HG03060 (cell line): ENCODE results near the gene SERP1.

Experiments
- ATAC-seq: cut with Tn5 transposase; IDR thresholded peaks from one replicate; pipeline ENCODE4 v1.9.1; 2021; ENCODE audit warnings: low read depth, moderate number of reproducible peaks; ENCODE audit not compliant: unreplicated experiment

The SERP1 gene

GRCh38 chr3:150546226-150547044 is at the start of gene SERP1, which contains the start of gene EIF2A:
Gene SERP1, minus strand, starts transcription at chr3:150546496. Its CDS starts 361 bp downstream, at chr3:150546135.
Gene EIF2A, plus strand, starts transcription at chr3:150546787. Its CDS starts 16 bp downstream, at chr3:150546803.
- ATAC-seq: peak; percentile 78

DNA sequence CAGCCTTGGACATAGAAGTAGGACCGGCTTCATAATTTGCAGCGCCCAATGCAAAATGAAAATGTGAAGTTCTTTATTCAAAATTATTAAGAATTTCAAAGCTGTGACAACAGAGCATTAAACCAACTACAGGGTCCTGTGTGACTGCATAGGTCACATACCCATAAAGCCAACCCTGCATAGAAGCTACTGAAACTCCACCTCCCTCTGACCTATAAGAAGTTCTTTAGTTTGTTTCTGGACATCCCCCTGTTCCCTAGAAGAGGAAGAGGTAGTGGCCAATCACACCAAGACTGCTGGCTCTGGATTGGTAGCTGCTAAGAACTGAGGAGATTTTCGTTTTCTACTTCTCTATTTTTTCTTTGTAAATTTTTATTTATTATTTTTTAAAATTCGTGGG is 47.9 kb upstream of the SERP1 start:
- no peak for ATAC-seq

- ATAC-seq: no peak
These were observed 43.5 kb upstream of the SERP1 start for GRCh38 chr3:150589759-150590158.

DNA sequence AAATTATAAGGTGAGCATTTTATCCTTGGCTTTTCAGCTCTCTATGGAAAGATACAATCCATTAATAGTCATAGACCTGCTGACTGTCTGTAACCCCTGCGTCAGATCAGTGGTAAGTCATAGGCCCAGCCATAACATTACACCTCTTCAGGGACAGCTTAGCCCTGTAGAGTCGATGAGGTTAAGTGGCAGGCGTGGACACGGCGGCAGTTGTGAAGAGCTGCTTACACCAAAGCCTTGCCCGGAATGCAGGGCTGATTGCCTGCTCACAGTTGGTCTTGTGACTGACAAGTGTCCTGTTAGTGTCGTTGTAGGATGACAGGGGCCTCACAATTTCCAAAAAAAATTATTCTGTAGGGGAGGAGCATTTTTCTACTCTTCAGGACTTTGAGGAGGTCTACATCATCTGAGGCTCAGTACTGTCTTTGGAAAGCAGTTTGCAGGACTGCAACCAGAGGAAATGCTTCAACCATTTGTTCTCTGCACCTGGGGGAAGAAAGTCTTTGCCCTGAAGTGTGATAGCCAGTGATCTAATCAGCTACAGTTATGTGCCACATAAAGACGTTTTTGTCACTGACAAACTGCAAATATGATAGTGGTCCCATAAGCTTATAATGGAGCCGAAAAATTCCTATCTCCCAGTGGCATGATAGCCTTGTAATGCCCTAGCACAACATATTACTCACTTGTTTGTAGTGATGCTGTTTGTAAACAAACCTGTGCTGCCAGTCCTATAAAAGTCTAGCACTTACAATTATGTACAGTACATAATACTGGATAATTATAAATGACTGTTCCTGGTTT is 41.9 kb upstream of the SERP1 start:
- ATAC-seq: no peak

- ATAC-seq: peak; percentile 48
These were observed 36.7 kb upstream of the SERP1 start for GRCh38 chr3:150583028-150583427.

- ATAC-seq: no peak
These were observed 36.3 kb upstream of the SERP1 start for GRCh38 chr3:150582620-150583019.

DNA sequence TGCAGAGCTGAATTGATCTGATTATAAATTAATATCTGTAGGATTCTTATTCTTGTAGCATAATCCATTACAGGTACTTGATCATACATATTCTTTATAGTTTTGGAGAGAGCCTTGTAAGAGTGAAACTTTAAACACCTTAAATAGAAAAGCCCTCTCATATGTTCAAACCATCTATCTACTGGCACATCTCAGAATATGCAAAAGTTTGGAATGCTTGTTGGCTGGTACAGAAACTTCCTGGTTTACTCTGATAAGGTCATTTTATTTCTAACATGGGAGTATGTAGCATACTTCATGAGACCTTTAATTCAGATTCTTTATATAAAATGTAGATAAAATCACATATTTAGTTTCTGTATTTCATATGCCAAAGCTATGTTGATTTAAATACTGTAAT is 34.9 kb upstream of the SERP1 start:
- no peak for ATAC-seq

GRCh38 chr3:150577855-150578254 is 31.6 kb upstream of the SERP1 start:
- no peak for ATAC-seq

- ATAC-seq: no peak
These were observed 21.0 kb upstream of the SERP1 start for GRCh38 chr3:150567328-150567727.

GRCh38 chr3:150564243-150564642 is 17.9 kb upstream of the SERP1 start:
- ATAC-seq: no peak

GRCh38 chr3:150557725-150558124 is 11.4 kb upstream of the SERP1 start:
- no peak for ATAC-seq

DNA sequence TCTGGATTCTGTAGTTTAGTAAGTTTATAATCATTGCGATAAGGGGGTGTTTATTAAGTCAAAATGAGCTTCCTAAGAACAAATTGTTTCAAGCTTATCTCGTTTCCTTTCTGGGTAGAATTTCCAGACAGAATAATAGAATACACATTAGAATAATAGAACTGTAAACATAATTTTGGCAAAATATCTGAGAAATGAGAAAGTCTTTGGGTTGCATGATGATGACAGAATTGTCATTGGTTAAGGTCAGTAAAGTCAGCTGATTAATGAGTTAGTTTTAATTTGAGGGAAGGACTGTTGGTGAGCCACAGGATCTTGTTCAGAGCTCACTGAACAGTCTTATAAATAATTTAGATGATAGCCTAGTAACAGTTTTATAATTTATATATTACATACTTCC is 10.5 kb upstream of the SERP1 start:
- ATAC-seq: no peak

DNA sequence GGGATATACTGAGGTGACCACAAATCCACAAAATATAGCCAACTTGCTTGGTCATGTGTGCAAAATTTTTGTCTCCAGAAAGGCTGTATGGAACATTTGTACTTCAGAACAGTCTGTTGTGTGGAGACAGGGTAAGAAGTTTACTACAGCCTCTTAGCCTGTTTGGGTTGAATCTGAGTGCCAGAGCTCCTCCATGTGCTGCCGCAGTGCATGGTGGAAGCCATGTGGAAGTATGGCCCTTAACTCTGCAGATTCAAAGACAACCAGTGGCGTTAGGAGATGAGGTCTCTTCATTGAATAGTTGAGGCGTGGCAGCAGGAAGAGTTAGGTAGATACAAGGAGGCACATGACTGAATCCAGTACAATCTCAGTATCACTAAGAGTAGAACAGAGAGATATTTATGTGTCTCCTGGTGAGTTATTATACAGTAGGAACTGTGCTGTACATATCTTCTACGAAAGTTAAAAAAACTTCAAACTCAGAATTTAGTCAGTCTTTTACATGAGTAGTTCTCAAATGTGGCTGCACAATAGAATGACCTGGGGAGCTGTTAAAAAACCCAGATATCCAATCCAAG is 9.7 kb upstream of the SERP1 start:
- ATAC-seq: no peak

DNA sequence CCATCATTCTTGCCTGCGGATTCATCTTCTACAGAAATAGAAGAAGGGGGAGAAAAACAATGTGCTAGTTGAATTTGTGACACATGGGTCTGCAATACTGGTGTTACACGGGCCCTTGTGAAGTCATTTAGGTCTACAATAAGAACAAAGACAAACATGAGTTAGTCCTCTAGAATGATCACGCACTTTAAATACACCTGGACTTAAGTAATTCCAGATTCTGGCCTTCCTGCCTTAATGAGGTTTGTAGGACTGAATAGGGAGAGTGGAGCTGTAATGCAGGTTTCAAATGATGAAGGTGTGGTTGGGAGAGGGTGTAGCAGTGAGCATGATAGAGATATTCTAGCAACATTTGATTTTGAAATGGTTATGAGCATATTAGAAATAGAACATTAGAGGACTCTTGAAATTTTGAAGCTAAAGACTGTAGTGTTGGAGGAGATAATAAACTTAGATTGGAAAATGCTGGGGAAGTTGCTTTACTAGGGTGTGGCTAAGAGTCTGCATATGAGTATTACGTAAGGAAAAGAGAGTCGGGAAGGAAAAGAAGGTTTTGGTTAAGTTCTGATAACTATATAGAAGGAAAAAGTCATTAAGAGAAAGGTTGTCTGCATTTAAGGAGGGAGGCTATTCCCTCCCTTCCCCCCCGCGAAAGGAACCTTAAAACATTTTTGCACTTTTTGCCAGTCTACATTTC is 897 bp upstream of the SERP1 start:
- no peak for ATAC-seq

GRCh38 chr3:150545419-150546225 is 674 bp downstream of the SERP1 start:
- ATAC-seq: peak; percentile 0

DNA sequence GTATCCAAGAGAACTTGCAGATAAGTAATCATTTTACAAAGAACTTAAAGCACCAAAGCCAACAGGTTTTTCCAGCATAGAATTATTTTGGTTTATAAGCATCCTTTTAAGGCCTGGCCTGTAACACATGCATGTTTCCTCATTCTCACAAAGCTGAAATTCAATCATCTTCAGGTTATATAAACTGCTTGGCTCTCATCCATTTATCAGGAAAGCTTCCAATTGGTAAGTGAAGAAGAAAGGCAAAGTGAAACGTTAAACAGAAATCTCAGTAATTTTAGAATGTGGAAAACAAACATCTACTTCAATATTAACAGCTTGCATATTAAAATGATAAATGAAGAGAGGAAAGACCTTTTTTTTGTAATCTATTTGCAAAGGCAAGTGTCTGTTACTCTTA is 1.6 kb downstream of the SERP1 start:
- ATAC-seq: no peak

- no peak for ATAC-seq
These were observed 2.3 kb downstream of the SERP1 start for GRCh38 chr3:150544041-150544440.

- ATAC-seq: no peak
These were observed 2.8 kb downstream of the SERP1 start for GRCh38 chr3:150543531-150543930.

GRCh38 chr3:150543128-150543527 is 3.2 kb downstream of the SERP1 start:
- no peak for ATAC-seq

- no peak for ATAC-seq
These were observed 5.3 kb downstream of the SERP1 start for GRCh38 chr3:150540991-150541390.
